WTC11 (cell line): ENCODE results near the gene MS4A13. TPM values are rescaled to one million over a fixed set of nuclear protein-coding genes. Genes with fewer than 3 reads are reported as not detected.
A peak's percentile ranks its signal among the peaks of the same experiment; 100 is the strongest.

ENCODE experiments used
- ATAC-seq: fragments of 200-7000 bp; cut with Tn5 transposase; 2 replicates; pipeline ENCODE4 v1.10.0; 2021; ENCODE audit warnings: mild to moderate bottlenecking, moderate library complexity
- CTCF ChIA-PET: fragments of 300-600 bp; sonication (Branson Sonifier 250); formaldehyde crosslinking; loops from one replicate; lab custom pipeline; 2021; ENCODE audit warnings: antibody characterized with exemption; lab: Charles Lee
- POLR2A ChIA-PET: fragments of 350-600 bp; sonication (Branson Sonifier 250); formaldehyde crosslinking; loops from one replicate; lab custom pipeline; 2021; ENCODE audit warnings: antibody characterized with exemption; lab: Charles Lee
- DNase-seq: peaks from one replicate; pipeline ENCODE4 v3.0.0; 2021; ENCODE audit warnings: low spot score
- H3K27ac Mint-ChIP-seq: 2 replicates; pipeline ENCODE4 v1.8.0; 2021; ENCODE audit warnings: mixed read lengths
- H3K27me3 Mint-ChIP-seq: 2 replicates; pipeline ENCODE4 v1.8.0; 2021; ENCODE audit warnings: low read depth, mild to moderate bottlenecking, moderate library complexity, mixed read lengths
- H3K36me3 Mint-ChIP-seq: 2 replicates; pipeline ENCODE4 v1.8.0; 2021; ENCODE audit warnings: mixed read lengths
- H3K4me1 Mint-ChIP-seq: 2 replicates; pipeline ENCODE4 v1.8.0; 2022; ENCODE audit warnings: mixed read lengths
- H3K4me3 Mint-ChIP-seq: 2 replicates; pipeline ENCODE4 v1.8.0; 2021; ENCODE audit warnings: mild to moderate bottlenecking, moderate library complexity, mixed read lengths
- H3K9me3 Mint-ChIP-seq: 2 replicates; pipeline ENCODE4 v1.8.0; 2021; ENCODE audit warnings: mixed read lengths
- ATF1 ChIP-seq: sonication (generic); formaldehyde crosslinking; IDR thresholded peaks from 2 replicates; pipeline ENCODE4 v1.8.1; 2023; ENCODE audit warnings: mild to moderate bottlenecking, moderate library complexity, missing genetic modification reagents
- CREB1 ChIP-seq: sonication (generic); formaldehyde crosslinking; IDR thresholded peaks from 2 replicates; pipeline ENCODE4 v1.8.0; 2023; ENCODE audit warnings: mild to moderate bottlenecking, missing genetic modification reagents
- E2F4 ChIP-seq: sonication (generic); formaldehyde crosslinking; IDR thresholded peaks from 2 replicates; pipeline ENCODE4 v1.8.1; 2022; ENCODE audit warnings: low read depth, mild to moderate bottlenecking, moderate library complexity, missing genetic modification reagents, borderline replicate concordance
- ESRRA ChIP-seq: sonication (generic); formaldehyde crosslinking; IDR thresholded peaks from 2 replicates; pipeline ENCODE4 v1.8.1; 2022; ENCODE audit warnings: mild to moderate bottlenecking, missing genetic modification reagents, borderline replicate concordance
- IRF2 ChIP-seq: sonication (generic); formaldehyde crosslinking; IDR thresholded peaks from 2 replicates; pipeline ENCODE4 v1.8.0; 2022; ENCODE audit warnings: low read depth, missing genetic modification reagents, borderline replicate concordance
- KAT7 ChIP-seq: sonication (generic); formaldehyde crosslinking; IDR thresholded peaks from 2 replicates; pipeline ENCODE4 v1.8.1; 2023; ENCODE audit warnings: missing genetic modification reagents, mild to moderate bottlenecking, borderline replicate concordance
- NFYB ChIP-seq: sonication (generic); formaldehyde crosslinking; conservative IDR thresholded peaks from 2 replicates; pipeline ENCODE4 v1.8.0; 2022; ENCODE audit warnings: low read depth, missing genetic modification reagents
- NR1H2 ChIP-seq: sonication (generic); formaldehyde crosslinking; IDR thresholded peaks from 2 replicates; pipeline ENCODE4 v1.9.0; 2021; ENCODE audit warnings: mild to moderate bottlenecking, moderate library complexity, missing genetic modification reagents
- NR2C2 ChIP-seq: sonication (generic); formaldehyde crosslinking; IDR thresholded peaks from 2 replicates; pipeline ENCODE4 v1.8.0; 2022; ENCODE audit warnings: mild to moderate bottlenecking, missing genetic modification reagents
- OVOL2 ChIP-seq: fragments of 250-450 bp; sonication (Bioruptor Pico); IDR thresholded peaks from 2 replicates; pipeline ENCODE4 v1.9.0; 2021; ENCODE audit warnings: mild to moderate bottlenecking, borderline replicate concordance
- SP1 ChIP-seq: sonication (generic); formaldehyde crosslinking; conservative IDR thresholded peaks from 2 replicates; pipeline ENCODE4 v1.8.1; 2022; ENCODE audit warnings: missing genetic modification reagents
- TEAD1 ChIP-seq: sonication (generic); formaldehyde crosslinking; IDR thresholded peaks from 2 replicates; pipeline ENCODE4 v1.8.0; 2022; ENCODE audit warnings: mild to moderate bottlenecking, missing genetic modification reagents
- ZNF138 ChIP-seq: sonication (generic); formaldehyde crosslinking; conservative IDR thresholded peaks from 2 replicates; pipeline ENCODE4 v1.8.1; 2022; ENCODE audit warnings: mild to moderate bottlenecking, moderate library complexity, missing genetic modification reagents
- ZNF416 ChIP-seq: fragments of 250-450 bp; sonication (Bioruptor Pico); IDR thresholded peaks from 2 replicates; pipeline ENCODE4 v1.9.0; 2021; ENCODE audit warnings: mild to moderate bottlenecking, inconsistent platforms
- ZNF425 ChIP-seq: fragments of 250-450 bp; sonication (Bioruptor Pico); conservative IDR thresholded peaks from 2 replicates; pipeline ENCODE4 v1.9.0; 2021; ENCODE audit warnings: mild to moderate bottlenecking
- total RNA-seq: library from RNA; stranded (reverse); gene quantifications from 3 replicates; pipeline ENCODE4 v1.2.3, GENCODE V29; 2021
- TF ChIP-seq, protein P1 (sequence below): fragments of 250-450 bp; sonication (Bioruptor Pico); IDR thresholded peaks from 2 replicates; pipeline ENCODE4 v1.9.0; 2021; ENCODE audit warnings: mild to moderate bottlenecking, borderline replicate concordance
- TF ChIP-seq, protein P2 (sequence below): fragments of 250-450 bp; sonication (Bioruptor Pico); IDR thresholded peaks from 2 replicates; pipeline ENCODE4 v1.9.0; 2021; ENCODE audit warnings: moderate library complexity, mild to moderate bottlenecking, inconsistent platforms, borderline replicate concordance
- TF ChIP-seq, protein P3 (sequence below): fragments of 200-600 bp; IDR thresholded peaks from 2 replicates; pipeline ENCODE4 v1.8.0; 2022; ENCODE audit warnings: antibody characterized with exemption
- TF ChIP-seq, protein P4 (sequence below): sonication (generic); formaldehyde crosslinking; IDR thresholded peaks from 2 replicates; pipeline ENCODE4 v1.8.1; 2023; ENCODE audit warnings: mild to moderate bottlenecking, missing genetic modification reagents, moderate library complexity

The MS4A13 gene
- total RNA-seq, 1 experiment from 2014 or later = not detected

DNA sequence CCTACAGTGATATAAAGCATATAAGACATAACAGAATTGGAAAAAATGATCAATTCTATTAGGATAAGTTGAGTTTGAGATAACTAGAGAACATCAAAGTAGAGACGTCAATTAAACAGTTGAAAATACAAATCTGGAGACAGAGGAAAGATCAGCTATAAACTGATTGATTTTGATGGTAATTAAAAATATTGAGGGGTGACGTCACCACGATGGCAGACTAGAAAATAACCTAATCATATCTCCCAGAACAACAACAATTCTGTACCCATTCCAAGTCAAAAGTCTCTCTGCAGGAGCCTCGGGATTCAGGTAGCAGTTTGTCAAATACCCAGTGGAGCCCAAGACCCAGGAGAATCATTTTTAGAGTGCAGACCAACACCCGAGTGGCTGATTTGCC, 28.9 kb downstream of the MS4A13 start (continued):
- TF ChIP-seq, protein P1, sequence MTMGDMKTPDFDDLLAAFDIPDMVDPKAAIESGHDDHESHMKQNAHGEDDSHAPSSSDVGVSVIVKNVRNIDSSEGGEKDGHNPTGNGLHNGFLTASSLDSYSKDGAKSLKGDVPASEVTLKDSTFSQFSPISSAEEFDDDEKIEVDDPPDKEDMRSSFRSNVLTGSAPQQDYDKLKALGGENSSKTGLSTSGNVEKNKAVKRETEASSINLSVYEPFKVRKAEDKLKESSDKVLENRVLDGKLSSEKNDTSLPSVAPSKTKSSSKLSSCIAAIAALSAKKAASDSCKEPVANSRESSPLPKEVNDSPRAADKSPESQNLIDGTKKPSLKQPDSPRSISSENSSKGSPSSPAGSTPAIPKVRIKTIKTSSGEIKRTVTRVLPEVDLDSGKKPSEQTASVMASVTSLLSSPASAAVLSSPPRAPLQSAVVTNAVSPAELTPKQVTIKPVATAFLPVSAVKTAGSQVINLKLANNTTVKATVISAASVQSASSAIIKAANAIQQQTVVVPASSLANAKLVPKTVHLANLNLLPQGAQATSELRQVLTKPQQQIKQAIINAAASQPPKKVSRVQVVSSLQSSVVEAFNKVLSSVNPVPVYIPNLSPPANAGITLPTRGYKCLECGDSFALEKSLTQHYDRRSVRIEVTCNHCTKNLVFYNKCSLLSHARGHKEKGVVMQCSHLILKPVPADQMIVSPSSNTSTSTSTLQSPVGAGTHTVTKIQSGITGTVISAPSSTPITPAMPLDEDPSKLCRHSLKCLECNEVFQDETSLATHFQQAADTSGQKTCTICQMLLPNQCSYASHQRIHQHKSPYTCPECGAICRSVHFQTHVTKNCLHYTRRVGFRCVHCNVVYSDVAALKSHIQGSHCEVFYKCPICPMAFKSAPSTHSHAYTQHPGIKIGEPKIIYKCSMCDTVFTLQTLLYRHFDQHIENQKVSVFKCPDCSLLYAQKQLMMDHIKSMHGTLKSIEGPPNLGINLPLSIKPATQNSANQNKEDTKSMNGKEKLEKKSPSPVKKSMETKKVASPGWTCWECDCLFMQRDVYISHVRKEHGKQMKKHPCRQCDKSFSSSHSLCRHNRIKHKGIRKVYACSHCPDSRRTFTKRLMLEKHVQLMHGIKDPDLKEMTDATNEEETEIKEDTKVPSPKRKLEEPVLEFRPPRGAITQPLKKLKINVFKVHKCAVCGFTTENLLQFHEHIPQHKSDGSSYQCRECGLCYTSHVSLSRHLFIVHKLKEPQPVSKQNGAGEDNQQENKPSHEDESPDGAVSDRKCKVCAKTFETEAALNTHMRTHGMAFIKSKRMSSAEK (CRISPR knock-in tag) = no peak
- TF ChIP-seq NR2C2 (CRISPR knock-in tag) = no peak
- no peak for TF ChIP-seq TEAD1 (CRISPR knock-in tag)
- TF ChIP-seq, protein P2, sequence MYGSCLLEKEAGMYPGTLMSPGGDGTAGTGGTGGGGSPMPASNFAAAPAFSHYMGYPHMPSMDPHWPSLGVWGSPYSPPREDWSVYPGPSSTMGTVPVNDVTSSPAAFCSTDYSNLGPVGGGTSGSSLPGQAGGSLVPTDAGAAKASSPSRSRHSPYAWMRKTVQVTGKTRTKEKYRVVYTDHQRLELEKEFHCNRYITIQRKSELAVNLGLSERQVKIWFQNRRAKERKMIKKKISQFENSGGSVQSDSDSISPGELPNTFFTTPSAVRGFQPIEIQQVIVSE (CRISPR knock-in tag) = no peak
- TF ChIP-seq ZNF416 (CRISPR knock-in tag) = no peak
- TF ChIP-seq KAT7 = no peak

GRCh38 chr11:60561254-60561653, 46.1 kb downstream of the MS4A13 start:
- POLR2A ChIA-PET = interaction anchor here (0.6 kb wide), 1 partner anchor 185 kb away, joined by 4 read pairs; no protein-coding TSS in a partner anchor
- no peak for TF ChIP-seq SP1 (CRISPR knock-in tag)
- no peak for TF ChIP-seq CREB1
- TF ChIP-seq, protein P2 (CRISPR knock-in tag) = no peak
- TF ChIP-seq ZNF425 (CRISPR knock-in tag) = no peak
- Mint-ChIP-seq H3K4me3 (no peak overlapping the region), H3K27ac (no peak overlapping the region), H3K9me3 (peaks cover 54% of the 10 kb centered on the region), H3K36me3 (peaks cover 49% of the 10 kb centered on the region), H3K27me3 (peaks cover 13% of the 10 kb centered on the region), H3K4me1 (no peaks in the 10 kb centered on the region)
- ATAC-seq (no peak), DNase-seq (no peak)
- CTCF ChIA-PET = interaction anchor here (1.3 kb wide), 1 partner anchor 216 kb away, joined by 4 read pairs; no protein-coding TSS in a partner anchor

- Mint-ChIP-seq H3K4me1 (no peaks in the 10 kb centered on the region), H3K27ac (no peak overlapping the region), H3K27me3 (peaks cover 6% of the 10 kb centered on the region), H3K36me3 (peaks cover 42% of the 10 kb centered on the region), H3K4me3 (no peak overlapping the region), H3K9me3 (peaks cover 38% of the 10 kb centered on the region)
- ChIA-PET POLR2A (interaction anchor here (0.7 kb wide), 1 partner anchor 16 kb away, joined by 3 read pairs; no protein-coding TSS in a partner anchor), CTCF (interaction anchor here (1.5 kb wide), 1 partner anchor 200 kb away, joined by 6 read pairs; no protein-coding TSS in a partner anchor)
- DNase-seq (peak; percentile 29), ATAC-seq (peak; percentile 80)
- no peak for TF ChIP-seq ATF1 (CRISPR knock-in tag)
- TF ChIP-seq E2F4 = no peak
- no peak for TF ChIP-seq ZNF416 (CRISPR knock-in tag)
- TF ChIP-seq, protein P3, sequence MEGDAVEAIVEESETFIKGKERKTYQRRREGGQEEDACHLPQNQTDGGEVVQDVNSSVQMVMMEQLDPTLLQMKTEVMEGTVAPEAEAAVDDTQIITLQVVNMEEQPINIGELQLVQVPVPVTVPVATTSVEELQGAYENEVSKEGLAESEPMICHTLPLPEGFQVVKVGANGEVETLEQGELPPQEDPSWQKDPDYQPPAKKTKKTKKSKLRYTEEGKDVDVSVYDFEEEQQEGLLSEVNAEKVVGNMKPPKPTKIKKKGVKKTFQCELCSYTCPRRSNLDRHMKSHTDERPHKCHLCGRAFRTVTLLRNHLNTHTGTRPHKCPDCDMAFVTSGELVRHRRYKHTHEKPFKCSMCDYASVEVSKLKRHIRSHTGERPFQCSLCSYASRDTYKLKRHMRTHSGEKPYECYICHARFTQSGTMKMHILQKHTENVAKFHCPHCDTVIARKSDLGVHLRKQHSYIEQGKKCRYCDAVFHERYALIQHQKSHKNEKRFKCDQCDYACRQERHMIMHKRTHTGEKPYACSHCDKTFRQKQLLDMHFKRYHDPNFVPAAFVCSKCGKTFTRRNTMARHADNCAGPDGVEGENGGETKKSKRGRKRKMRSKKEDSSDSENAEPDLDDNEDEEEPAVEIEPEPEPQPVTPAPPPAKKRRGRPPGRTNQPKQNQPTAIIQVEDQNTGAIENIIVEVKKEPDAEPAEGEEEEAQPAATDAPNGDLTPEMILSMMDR = no peak
- TF ChIP-seq NR1H2 (CRISPR knock-in tag) = no peak
- no peak for TF ChIP-seq ESRRA (CRISPR knock-in tag)
- no peak for TF ChIP-seq IRF2 (CRISPR knock-in tag)
- TF ChIP-seq ZNF138 (CRISPR knock-in tag) = no peak
- no peak for TF ChIP-seq OVOL2 (CRISPR knock-in tag)
- TF ChIP-seq, protein P4, sequence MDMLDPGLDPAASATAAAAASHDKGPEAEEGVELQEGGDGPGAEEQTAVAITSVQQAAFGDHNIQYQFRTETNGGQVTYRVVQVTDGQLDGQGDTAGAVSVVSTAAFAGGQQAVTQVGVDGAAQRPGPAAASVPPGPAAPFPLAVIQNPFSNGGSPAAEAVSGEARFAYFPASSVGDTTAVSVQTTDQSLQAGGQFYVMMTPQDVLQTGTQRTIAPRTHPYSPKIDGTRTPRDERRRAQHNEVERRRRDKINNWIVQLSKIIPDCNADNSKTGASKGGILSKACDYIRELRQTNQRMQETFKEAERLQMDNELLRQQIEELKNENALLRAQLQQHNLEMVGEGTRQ (CRISPR knock-in tag) = no peak
- no peak for TF ChIP-seq NFYB (CRISPR knock-in tag)
Observed at GRCh38 chr11:60563553-60564235, 48.5 kb downstream of the MS4A13 start.
